Measurements from ENCODE around the gene PHAX. TPM values are rescaled to one million over a fixed set of nuclear protein-coding genes. Genes with fewer than 3 reads are reported as not detected.
"Not testable (repeated sequence)": the region's sequence is repeated elsewhere in the genome, so short reads cannot be mapped to it uniquely, and the experiment has no call there.

PHAX gene
- total and polyA plus RNA-seq, 10 of the 15 experiments (the other 5 are each of a cell fraction or from before 2014, with no cell fraction given): 28.2 to 88.7 (median 60.3) TPM

DNA sequence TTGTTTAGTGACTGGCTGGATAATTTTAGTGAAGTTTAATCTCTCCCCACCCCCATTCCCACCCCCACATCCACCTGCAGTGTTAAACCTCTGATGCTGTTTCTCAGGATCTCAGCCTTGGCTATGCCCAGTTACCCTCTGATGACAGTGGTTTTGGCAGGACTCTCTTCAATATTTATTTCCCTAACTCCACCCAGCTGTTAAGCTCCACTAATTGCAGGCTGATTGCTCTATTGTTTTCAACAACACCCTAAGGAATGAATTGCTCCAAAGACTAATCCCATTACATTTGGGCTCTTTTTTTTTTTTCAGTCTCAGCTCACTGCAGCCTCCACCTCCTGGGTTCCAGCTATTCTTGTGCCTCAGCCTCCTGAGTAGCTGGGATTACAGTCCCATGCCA lies 46.3 kb downstream of the PHAX start (continued):
- TF ChIP-seq, protein P1, sequence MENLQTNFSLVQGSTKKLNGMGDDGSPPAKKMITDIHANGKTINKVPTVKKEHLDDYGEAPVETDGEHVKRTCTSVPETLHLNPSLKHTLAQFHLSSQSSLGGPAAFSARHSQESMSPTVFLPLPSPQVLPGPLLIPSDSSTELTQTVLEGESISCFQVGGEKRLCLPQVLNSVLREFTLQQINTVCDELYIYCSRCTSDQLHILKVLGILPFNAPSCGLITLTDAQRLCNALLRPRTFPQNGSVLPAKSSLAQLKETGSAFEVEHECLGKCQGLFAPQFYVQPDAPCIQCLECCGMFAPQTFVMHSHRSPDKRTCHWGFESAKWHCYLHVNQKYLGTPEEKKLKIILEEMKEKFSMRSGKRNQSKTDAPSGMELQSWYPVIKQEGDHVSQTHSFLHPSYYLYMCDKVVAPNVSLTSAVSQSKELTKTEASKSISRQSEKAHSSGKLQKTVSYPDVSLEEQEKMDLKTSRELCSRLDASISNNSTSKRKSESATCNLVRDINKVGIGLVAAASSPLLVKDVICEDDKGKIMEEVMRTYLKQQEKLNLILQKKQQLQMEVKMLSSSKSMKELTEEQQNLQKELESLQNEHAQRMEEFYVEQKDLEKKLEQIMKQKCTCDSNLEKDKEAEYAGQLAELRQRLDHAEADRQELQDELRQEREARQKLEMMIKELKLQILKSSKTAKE (IDR thresholded peaks at IDR 0.05; ENCODE audit: low read depth, poor library complexity, severe bottlenecking): no peak
- no peak for TF ChIP-seq ZNF24 (IDR thresholded peaks at IDR 0.05)
- no peak for TF ChIP-seq DPF2 (IDR thresholded peaks at IDR 0.05)
- no peak for TF ChIP-seq RELA (IDR thresholded peaks at IDR 0.05; ENCODE audit: borderline replicate concordance, partially characterized antibody)
- TF ChIP-seq BMI1 (IDR thresholded peaks at IDR 0.05; ENCODE audit: borderline replicate concordance): no peak
- no peak for TF ChIP-seq NFXL1 (IDR thresholded peaks at IDR 0.05; ENCODE audit: borderline replicate concordance)
- TF ChIP-seq KLF5 (IDR thresholded peaks at IDR 0.05; ENCODE audit: partially characterized antibody): no peak

DNA sequence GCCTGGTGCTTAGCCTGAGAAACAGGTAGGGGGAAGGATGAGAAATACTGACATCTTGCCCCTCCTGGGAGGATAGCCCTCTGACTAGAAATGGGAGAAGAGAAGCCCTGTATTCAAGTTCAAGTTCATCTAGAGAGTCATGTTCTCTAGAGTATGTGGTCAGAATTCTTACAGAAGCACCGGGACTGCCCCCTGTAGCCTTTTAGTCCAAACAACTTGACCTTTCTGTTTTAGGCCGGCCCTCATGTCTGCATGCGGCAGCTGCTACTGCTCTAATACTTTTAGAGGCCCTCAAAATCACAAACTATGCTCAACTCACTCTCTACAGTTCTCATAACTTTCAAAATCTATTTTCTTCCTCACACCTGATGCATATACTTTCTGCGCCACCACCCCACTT lies 47.7 kb downstream of the PHAX start:
- in situ Hi-C loops (cut with MboI) (no loop called here), intact Hi-C loops (cut with micrococcal nuclease; ENCODE audit: unreplicated experiment) (no loop called here)
- H3K9me3 ChIP-seq (replicated peaks; ENCODE audit: control insufficient read depth, insufficient read depth, low read length): no peaks in the 10 kb centered on the region; the same call in none of the 3 replicates
- ChIA-PET POLR2A (no interaction called here), SMC1A (ENCODE audit: uncharacterized antibody, unreplicated experiment) (no interaction called here), CTCF (no interaction called here), RAD21 (ENCODE audit: unreplicated experiment) (no interaction called here)
- no peak overlapping the region for H3K9ac ChIP-seq (ENCODE audit: control insufficient read depth, insufficient read depth, low read length)
- no peak overlapping the region for H2AFZ ChIP-seq (ENCODE audit: control insufficient read depth, low read depth, low read length)
- 59% methylated on average over 4 of the region's 4 CpGs for WGBS (ENCODE audit: insufficient coverage, insufficient replicate concordance, low lambda C conversion rate, missing lambda C conversion rate)
- DNase-seq (ENCODE audit: low read depth, low spot score) (no peak), FAIRE-seq (no peak), ATAC-seq (no peak)
- H3K4me2 ChIP-seq (ENCODE audit: control insufficient read depth, insufficient read depth): no peak overlapping the region
- H3K4me1 ChIP-seq (ENCODE audit: control insufficient read depth, insufficient read depth, low read length): no peaks in the 10 kb centered on the region
- BruUV-seq (replicated peaks): no TSS peak
- no peaks in the 10 kb centered on the region for H3K79me2 ChIP-seq (ENCODE audit: control insufficient read depth, insufficient read depth, low read length)
- H3K27me3 ChIP-seq (replicated peaks in 1 of 2; ENCODE audit: control insufficient read depth in 2 of 2, insufficient read depth in 2 of 2, low read length in 1 of 2): no peaks in the 10 kb centered on the region
- no peaks in the 10 kb centered on the region for H3K36me3 ChIP-seq (ENCODE audit: control insufficient read depth in 2 of 2, insufficient read depth in 2 of 2, low read length in 1 of 2)
- no peaks in the 10 kb centered on the region for H4K20me1 ChIP-seq (ENCODE audit: control insufficient read depth, insufficient read depth)
- H3K4me3 ChIP-seq: no peak overlapping the region
- no peak overlapping the region for H3K27ac ChIP-seq (ENCODE audit: control insufficient read depth, insufficient read depth)
- TF ChIP-seq POLR2AphosphoS2 (IDR thresholded peaks at IDR 0.05; ENCODE audit: low read depth, low read length): no peak
- TF ChIP-seq LARP7 (IDR thresholded peaks at IDR 0.05): no peak
- TF ChIP-seq ZNF622 (IDR thresholded peaks at IDR 0.05): no peak
- no peak for TF ChIP-seq CBFB (IDR thresholded peaks at IDR 0.05; ENCODE audit: low read depth)
- no peak for TF ChIP-seq HDGF (IDR thresholded peaks at IDR 0.05)
- no peak for TF ChIP-seq MYB (IDR thresholded peaks at IDR 0.05; ENCODE audit: borderline replicate concordance, low read depth, low read length)
- TF ChIP-seq SMC3 (IDR thresholded peaks at IDR 0.05; ENCODE audit: borderline replicate concordance, low read length): no peak
- TF ChIP-seq RFX5 (IDR thresholded peaks at IDR 0.05; ENCODE audit: low read depth, low read length): no peak
- no peak for TF ChIP-seq RAD51 (IDR thresholded peaks at IDR 0.05)
- no peak for TF ChIP-seq TCF7 (IDR thresholded peaks at IDR 0.05; ENCODE audit: borderline replicate concordance)
- TF ChIP-seq CHD1 (IDR thresholded peaks at IDR 0.05; ENCODE audit: low read depth, low read length): no peak
- TF ChIP-seq DPF2 (IDR thresholded peaks at IDR 0.05): no peak

DNA sequence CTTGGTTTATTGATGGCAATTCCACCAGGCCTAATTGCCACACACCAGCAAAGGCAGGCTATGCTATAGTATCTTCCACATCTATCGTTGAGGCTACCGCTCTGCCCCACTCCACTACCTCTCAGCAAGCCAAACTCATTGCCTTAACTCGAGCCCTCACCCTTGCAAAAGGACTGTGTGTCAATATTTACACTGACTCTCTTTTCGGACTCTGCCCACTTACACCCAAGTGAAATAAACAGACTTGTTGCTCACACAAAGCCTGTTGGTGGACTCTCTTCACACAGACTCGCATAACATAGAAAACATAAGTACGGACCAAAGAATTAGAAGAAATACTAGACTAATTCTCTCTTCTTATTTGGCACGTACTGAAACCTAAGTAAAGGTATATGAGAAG lies 48.3 kb downstream of the PHAX start:
- H3K9ac ChIP-seq (ENCODE audit: control insufficient read depth, insufficient read depth, low read length); ATAC-seq; intact Hi-C loops (cut with micrococcal nuclease; ENCODE audit: unreplicated experiment); H4K20me1 ChIP-seq (ENCODE audit: control insufficient read depth, insufficient read depth); POLR2A ChIA-PET; in situ Hi-C loops (cut with MboI); H2AFZ ChIP-seq (ENCODE audit: control insufficient read depth, low read depth, low read length); H3K9me3 ChIP-seq (replicated peaks; ENCODE audit: control insufficient read depth, insufficient read depth, low read length); FAIRE-seq; CTCF ChIA-PET; H3K4me1 ChIP-seq (ENCODE audit: control insufficient read depth, insufficient read depth, low read length); H3K36me3 ChIP-seq (ENCODE audit: control insufficient read depth in 2 of 2, insufficient read depth in 2 of 2, low read length in 1 of 2); BruUV-seq (replicated peaks); H3K4me3 ChIP-seq; H3K4me2 ChIP-seq (ENCODE audit: control insufficient read depth, insufficient read depth); H3K27me3 ChIP-seq (replicated peaks in 1 of 2; ENCODE audit: control insufficient read depth in 2 of 2, insufficient read depth in 2 of 2, low read length in 1 of 2); H3K79me2 ChIP-seq (ENCODE audit: control insufficient read depth, insufficient read depth, low read length); RAD21 ChIA-PET (ENCODE audit: unreplicated experiment); H3K27ac ChIP-seq (ENCODE audit: control insufficient read depth, insufficient read depth); DNase-seq (ENCODE audit: low read depth, low spot score): not testable (repeated sequence)
- WGBS (ENCODE audit: insufficient coverage, insufficient replicate concordance, low lambda C conversion rate, missing lambda C conversion rate): 72% methylated on average over 7 of the region's 7 CpGs
- SMC1A ChIA-PET (ENCODE audit: uncharacterized antibody, unreplicated experiment): interaction anchor here (1.1 kb wide), 1 partner anchor 16 kb away, joined by 3 read pairs; no protein-coding TSS in a partner anchor

Data from GM12878 (cell line).